Endothelial cell of umbilical vein (primary cell): ENCODE measurements around the gene PTPRD.

Experiments
- CTCF ChIP-seq, 2 donors: IDR thresholded peaks; 1 replicate in 1 of 2; 2 replicates in 1 of 2; pipeline ENCODE4 v1.5.1; 2011; ENCODE audit warnings: low read length in 2 of 2, mild to moderate bottlenecking in 2 of 2, moderate library complexity in 2 of 2, control low read depth in 1 of 2, inconsistent platforms in 1 of 2, low read depth in 1 of 2; ENCODE audit not compliant: insufficient read depth in 1 of 2; ENCODE audit errors: extremely low read depth in 1 of 2
- MAX ChIP-seq: IDR thresholded peaks from 2 replicates; pipeline ENCODE4 v1.6.1; 2011; ENCODE audit not compliant: insufficient read depth, insufficient read length
- POLR2AphosphoS5 ChIP-seq: IDR thresholded peaks from 2 replicates; pipeline ENCODE4 v1.6.1; 2012; ENCODE audit warnings: low read depth, mild to moderate bottlenecking, control low read depth, low read length, moderate library complexity; ENCODE audit not compliant: insufficient read depth

GRCh38 chr9:10341057-10341456 lies 271.7 kb downstream of the PTPRD start:
- TF ChIP-seq CTCF (IDR thresholded peaks at IDR 0.05; ENCODE audit: extremely low read depth in 1 of 2, insufficient read depth in 1 of 2, low read depth in 1 of 2, low read length in 2 of 2): no peak
- TF ChIP-seq MAX: no peak
- no peak for TF ChIP-seq POLR2AphosphoS5
